Central memory CD8-positive, alpha-beta T cell (primary cell): ENCODE data around the gene GRM4.

ENCODE experiments used
- ATAC-seq: fragments of 150-1000 bp; cut with Tn5 transposase; replicated peaks from 2 replicates; pipeline ENCODE4 v1.10.0; 2022; ENCODE audit warnings: mild to moderate bottlenecking, moderate FRiP score, moderate number of reproducible peaks; ENCODE audit not compliant: poor library complexity, severe bottlenecking; ENCODE audit errors: extremely low read depth
- DNase-seq, 2 donors: peaks; one replicate each; pipeline ENCODE4 v3.0.0; 2021; ENCODE audit warnings: low spot score in 2 of 2
- H3K27ac Mint-ChIP-seq: one replicate; pipeline ENCODE4 v1.8.0; 2022; ENCODE audit warnings: low read depth, mild to moderate bottlenecking, moderate library complexity, mixed read lengths
- H3K27me3 Mint-ChIP-seq: one replicate; pipeline ENCODE4 v1.8.0; 2022; ENCODE audit warnings: mixed read lengths
- H3K36me3 Mint-ChIP-seq: one replicate; pipeline ENCODE4 v1.8.0; 2022; ENCODE audit warnings: mild to moderate bottlenecking, moderate library complexity, mixed read lengths; ENCODE audit not compliant: insufficient read depth
- H3K4me1 Mint-ChIP-seq: one replicate; pipeline ENCODE4 v1.8.0; 2022; ENCODE audit warnings: mixed read lengths
- H3K4me3 Mint-ChIP-seq: one replicate; pipeline ENCODE4 v1.8.0; 2022; ENCODE audit warnings: mild to moderate bottlenecking, moderate library complexity, mixed read lengths
- H3K9me3 Mint-ChIP-seq: one replicate; pipeline ENCODE4 v1.8.0; 2022; ENCODE audit warnings: mixed read lengths

Gene GRM4

GRCh38 chr6:34152806-34153520, 7.1 kb upstream of the GRM4 start:
- H3K4me3 Mint-ChIP-seq: no peak overlapping the region
- DNase-seq (no peak), ATAC-seq (no peak)
- no peaks in the 10 kb centered on the region for H3K9me3 Mint-ChIP-seq
- peaks cover 5% of the 10 kb centered on the region for H3K4me1 Mint-ChIP-seq
- peaks cover 80% of the 10 kb centered on the region for H3K27me3 Mint-ChIP-seq
- H3K27ac Mint-ChIP-seq: no peak overlapping the region
- H3K36me3 Mint-ChIP-seq: peaks cover 2% of the 10 kb centered on the region

GRCh38 chr6:34152042-34152524, 6.2 kb upstream of the GRM4 start:
- Mint-ChIP-seq H3K4me3 (no peak overlapping the region), H3K27ac (no peak overlapping the region), H3K27me3 (peaks cover 73% of the 10 kb centered on the region), H3K9me3 (no peaks in the 10 kb centered on the region), H3K36me3 (peaks cover 2% of the 10 kb centered on the region), H3K4me1 (peaks cover 5% of the 10 kb centered on the region)
- DNase-seq (no peak), ATAC-seq (no peak)

- H3K27ac Mint-ChIP-seq: no peak overlapping the region
- no peak for ATAC-seq
- H3K4me3 Mint-ChIP-seq: no peak overlapping the region
- H3K4me1 Mint-ChIP-seq: peaks cover 5% of the 10 kb centered on the region
- peaks cover 2% of the 10 kb centered on the region for H3K36me3 Mint-ChIP-seq
- H3K9me3 Mint-ChIP-seq: no peaks in the 10 kb centered on the region
- H3K27me3 Mint-ChIP-seq: peaks cover 74% of the 10 kb centered on the region
- no peak for DNase-seq
Observed at GRCh38 chr6:34151321-34152041, 5.6 kb upstream of the GRM4 start.

- no peak overlapping the region for H3K27ac Mint-ChIP-seq
Observed at GRCh38 chr6:34150766-34151165, 4.9 kb upstream of the GRM4 start.

GRCh38 chr6:34149831-34150400, 4.0 kb upstream of the GRM4 start:
- DNase-seq: no peak
- Mint-ChIP-seq H3K9me3 (no peaks in the 10 kb centered on the region), H3K4me3 (no peak overlapping the region), H3K4me1 (peaks cover 12% of the 10 kb centered on the region), H3K36me3 (peaks cover 6% of the 10 kb centered on the region), H3K27ac (no peak overlapping the region), H3K27me3 (peaks cover 76% of the 10 kb centered on the region)
- ATAC-seq: no peak

More at GRCh38 chr6:34150766-34151165, 4.9 kb upstream of the GRM4 start:
- Mint-ChIP-seq H3K9me3 (no peaks in the 10 kb centered on the region), H3K36me3 (peaks cover 2% of the 10 kb centered on the region), H3K27me3 (peaks cover 74% of the 10 kb centered on the region), H3K4me3 (no peak overlapping the region), H3K4me1 (peaks cover 10% of the 10 kb centered on the region)
- ATAC-seq (no peak), DNase-seq (no peak)

- no peak overlapping the region for H3K4me3 Mint-ChIP-seq
- no peak overlapping the region for H3K27ac Mint-ChIP-seq
- H3K4me1 Mint-ChIP-seq: peaks cover 10% of the 10 kb centered on the region
- H3K36me3 Mint-ChIP-seq: peaks cover 6% of the 10 kb centered on the region
- ATAC-seq: no peak
- H3K9me3 Mint-ChIP-seq: no peaks in the 10 kb centered on the region
- H3K27me3 Mint-ChIP-seq: peaks cover 73% of the 10 kb centered on the region
- no peak for DNase-seq
Observed at GRCh38 chr6:34149452-34149810, 3.5 kb upstream of the GRM4 start.

GRCh38 chr6:34148631-34149451, 3.0 kb upstream of the GRM4 start:
- H3K4me1 Mint-ChIP-seq: peaks cover 8% of the 10 kb centered on the region
- H3K9me3 Mint-ChIP-seq: no peaks in the 10 kb centered on the region
- peaks cover 68% of the 10 kb centered on the region for H3K27me3 Mint-ChIP-seq
- H3K4me3 Mint-ChIP-seq: no peak overlapping the region
- H3K27ac Mint-ChIP-seq: no peak overlapping the region
- H3K36me3 Mint-ChIP-seq: peaks cover 6% of the 10 kb centered on the region
- ATAC-seq: no peak
- no peak for DNase-seq

- Mint-ChIP-seq H3K27me3 (peaks cover 68% of the 10 kb centered on the region), H3K4me3 (no peak overlapping the region), H3K27ac (no peak overlapping the region), H3K9me3 (no peaks in the 10 kb centered on the region), H3K4me1 (peaks cover 9% of the 10 kb centered on the region), H3K36me3 (peaks cover 5% of the 10 kb centered on the region)
- DNase-seq: no peak
- ATAC-seq: no peak
Observed at GRCh38 chr6:34147906-34148630, 2.2 kb upstream of the GRM4 start.

- H3K27me3 Mint-ChIP-seq: peaks cover 68% of the 10 kb centered on the region
- no peaks in the 10 kb centered on the region for H3K9me3 Mint-ChIP-seq
- H3K27ac Mint-ChIP-seq: no peak overlapping the region
- no peak for DNase-seq
- peaks cover 14% of the 10 kb centered on the region for H3K4me1 Mint-ChIP-seq
- no peak for ATAC-seq
- H3K36me3 Mint-ChIP-seq: peaks cover 4% of the 10 kb centered on the region
- H3K4me3 Mint-ChIP-seq: peak overlapping the region; percentile 53
Observed at GRCh38 chr6:34146801-34147592, 1.1 kb upstream of the GRM4 start.

- Mint-ChIP-seq H3K4me1 (peaks cover 14% of the 10 kb centered on the region), H3K9me3 (no peaks in the 10 kb centered on the region), H3K27ac (no peak overlapping the region), H3K27me3 (peaks cover 68% of the 10 kb centered on the region), H3K36me3 (peaks cover 4% of the 10 kb centered on the region), H3K4me3 (peak overlapping the region; percentile 76)
- DNase-seq: no peak
- ATAC-seq: peak; percentile 57
Observed at GRCh38 chr6:34145161-34146020, 496 bp downstream of the GRM4 start.
